GM21360 (cell line): Measurements from ENCODE around the gene GOLGA3.
"Not testable (repeated sequence)": the region's sequence is repeated elsewhere in the genome, so short reads cannot be mapped to it uniquely, and the experiment has no call there.

Source experiments
- ATAC-seq: cut with Tn5 transposase; IDR thresholded peaks from one replicate; pipeline ENCODE4 v1.9.1; 2021; ENCODE audit warnings: mild to moderate bottlenecking, moderate library complexity; ENCODE audit not compliant: unreplicated experiment

GOLGA3 gene

DNA sequence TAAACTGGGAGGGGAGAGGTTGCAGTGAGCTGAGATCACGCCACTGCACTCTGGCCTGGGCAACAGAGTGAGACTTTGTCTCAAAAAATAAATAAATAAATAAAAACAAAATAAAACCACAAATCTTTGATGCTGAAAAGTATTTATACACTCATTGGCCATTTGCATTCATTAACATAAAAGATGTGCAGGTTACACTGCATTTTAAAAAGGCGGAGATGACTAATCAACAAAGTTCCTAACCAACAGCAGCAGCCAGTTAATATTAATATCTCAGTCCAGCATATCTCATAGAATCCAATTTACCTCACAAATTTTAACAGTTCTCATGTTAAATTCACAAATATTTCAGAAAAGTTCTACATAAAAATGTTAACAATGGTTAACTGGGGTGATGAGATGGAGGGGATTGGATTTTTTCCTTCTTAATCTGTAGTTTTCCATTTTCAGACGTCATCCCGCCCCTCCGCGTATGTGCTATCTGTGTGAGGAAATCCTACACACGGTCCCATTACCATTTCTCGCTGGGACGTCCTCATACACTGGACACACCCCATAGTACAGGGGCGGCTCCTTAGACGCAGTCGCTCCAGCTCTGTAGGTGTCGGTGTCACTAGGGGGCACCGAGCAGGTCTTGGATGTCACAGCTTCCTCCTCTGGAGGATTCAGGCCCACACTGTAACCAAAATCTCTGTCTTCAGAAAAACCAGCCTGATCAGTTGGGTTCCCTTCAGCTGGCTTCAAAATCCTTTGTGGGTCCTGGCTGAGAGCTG, 74.3 kb downstream of the GOLGA3 start:
- ATAC-seq: no peak

DNA sequence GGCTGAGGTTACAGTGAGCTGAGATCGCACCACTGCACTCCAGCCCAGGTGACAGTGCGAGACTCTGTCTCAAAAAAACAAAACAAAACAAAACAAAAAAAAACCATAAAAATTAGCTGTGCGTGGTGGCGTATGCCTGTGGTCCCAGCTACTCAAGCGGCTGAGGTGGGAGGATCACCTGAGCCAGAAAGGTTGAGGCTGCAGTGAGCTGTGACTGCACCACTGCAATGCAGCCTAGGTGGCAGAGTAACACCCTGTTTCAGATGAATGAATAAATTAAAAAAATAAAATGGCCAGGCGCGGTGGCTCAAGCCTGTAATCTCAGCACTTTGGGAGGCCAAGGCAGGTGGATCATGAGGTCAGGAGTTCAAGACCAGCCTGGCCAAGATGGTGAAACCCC, 75.0 kb downstream of the GOLGA3 start:
- not testable (repeated sequence) for ATAC-seq

GRCh38 chr12:132748319-132748718, 80.3 kb downstream of the GOLGA3 start:
- ATAC-seq: no peak

DNA sequence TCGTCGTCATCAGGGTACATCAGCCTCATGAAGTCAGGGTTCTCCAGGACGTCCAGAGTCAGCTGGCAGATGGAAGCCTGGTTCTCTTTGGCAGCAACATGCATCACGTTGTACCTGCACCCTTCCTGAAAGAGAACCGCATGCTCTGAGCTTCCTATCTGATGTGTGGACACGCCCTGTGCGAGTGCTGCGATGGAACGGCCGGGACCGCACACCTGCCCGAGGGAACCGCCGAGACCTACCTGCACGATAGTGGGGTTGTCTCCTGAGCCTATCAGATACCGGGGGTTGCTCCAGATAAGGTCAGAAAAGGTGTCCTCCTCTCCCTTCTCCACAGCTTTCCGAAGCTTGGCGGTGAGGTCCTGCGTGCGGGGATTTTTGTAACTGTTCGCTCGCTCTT, 80.8 kb downstream of the GOLGA3 start:
- ATAC-seq: no peak

GRCh38 chr12:132747395-132747794, 81.3 kb downstream of the GOLGA3 start:
- ATAC-seq: no peak

GRCh38 chr12:132746613-132747012, 82.1 kb downstream of the GOLGA3 start:
- ATAC-seq: no peak

- no peak for ATAC-seq
Measured at GRCh38 chr12:132743831-132744230, 84.8 kb downstream of the GOLGA3 start.

GRCh38 chr12:132741620-132742019, 87.0 kb downstream of the GOLGA3 start:
- no peak for ATAC-seq

GRCh38 chr12:132740652-132741051, 88.0 kb downstream of the GOLGA3 start:
- ATAC-seq: no peak

- ATAC-seq: no peak
Measured at GRCh38 chr12:132740313-132740646, 88.4 kb downstream of the GOLGA3 start.

- no peak for ATAC-seq
Measured at GRCh38 chr12:132739600-132740312, 88.9 kb downstream of the GOLGA3 start.

GRCh38 chr12:132736913-132737312, 91.8 kb downstream of the GOLGA3 start:
- no peak for ATAC-seq

DNA sequence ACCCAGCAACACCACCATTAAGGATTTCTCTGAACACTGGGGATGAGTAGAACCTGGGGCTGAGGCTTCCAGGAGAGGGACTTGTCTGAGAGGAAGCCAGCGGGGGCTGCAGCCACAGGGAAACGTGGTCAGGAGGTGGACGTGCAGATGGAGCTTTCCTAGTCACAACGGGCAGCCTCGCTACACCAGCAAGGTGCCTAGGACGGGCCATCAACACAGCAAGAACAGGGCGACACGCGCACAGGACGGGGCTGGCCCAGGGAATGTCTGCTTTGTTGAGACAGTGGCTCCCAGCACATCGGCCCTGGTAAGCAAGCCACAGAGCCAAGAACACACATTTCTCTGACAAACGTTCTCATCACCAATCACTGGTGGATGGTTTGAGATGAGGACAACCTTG, 92.3 kb downstream of the GOLGA3 start:
- ATAC-seq: no peak

DNA sequence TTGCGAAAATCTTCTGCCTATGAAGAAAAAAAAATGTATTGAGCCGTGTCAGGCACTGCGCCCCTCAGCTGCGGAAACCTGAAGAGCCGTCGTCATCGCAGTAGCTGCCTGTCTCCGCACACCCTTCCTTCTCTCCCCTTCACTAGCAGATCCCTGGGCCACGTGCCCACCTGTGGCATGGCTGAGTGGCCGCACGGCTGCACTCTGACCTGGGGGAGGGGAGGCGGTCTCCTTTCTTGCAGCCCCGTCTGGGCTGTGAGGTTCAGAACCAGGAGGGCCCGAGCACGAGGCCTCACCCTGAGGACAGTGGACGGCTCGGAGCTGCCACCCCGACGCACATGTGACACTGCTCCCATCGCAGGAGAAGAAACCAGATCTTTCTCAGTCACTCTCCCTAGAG, 93.2 kb downstream of the GOLGA3 start:
- ATAC-seq: no peak

DNA sequence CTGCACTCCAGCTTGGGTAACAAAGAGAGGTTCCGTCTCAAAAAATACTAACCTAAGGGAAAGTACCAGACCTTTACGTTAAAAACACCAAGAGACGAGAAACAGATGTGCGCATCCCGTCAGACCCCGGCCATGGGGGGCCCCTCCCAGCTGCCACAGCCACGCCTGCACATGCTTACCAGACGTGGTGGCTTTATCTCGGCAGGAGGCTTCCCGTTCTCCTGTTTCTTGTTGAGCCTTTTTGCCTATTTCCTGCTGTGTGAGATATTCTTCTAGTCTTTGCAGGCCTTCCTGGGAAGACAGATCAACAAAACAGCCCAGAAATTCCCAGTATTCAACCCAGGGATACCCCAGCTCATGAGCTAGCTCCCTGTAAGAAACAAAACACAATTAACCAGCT, 94.5 kb downstream of the GOLGA3 start:
- ATAC-seq: no peak

GRCh38 chr12:132731574-132731973, 97.1 kb downstream of the GOLGA3 start:
- no peak for ATAC-seq

DNA sequence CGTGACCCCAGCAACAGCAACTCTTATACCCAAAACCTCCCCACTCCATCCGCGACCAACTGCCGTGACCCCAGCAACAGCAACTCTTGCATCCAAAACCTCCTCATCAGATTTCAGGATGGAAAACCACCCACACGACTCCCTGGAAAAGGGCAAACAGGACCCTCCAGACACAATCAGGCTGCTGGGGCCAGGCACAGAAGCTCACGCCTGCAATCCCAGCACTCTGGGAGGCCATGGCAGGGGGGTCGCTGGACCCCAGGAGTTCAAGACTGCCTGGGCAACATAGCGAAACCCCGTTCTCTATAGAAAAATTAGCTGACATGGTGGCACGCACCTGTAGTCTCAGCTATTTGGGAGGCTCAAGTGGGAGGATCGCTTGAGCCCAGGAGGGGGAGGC, 98.3 kb downstream of the GOLGA3 start:
- ATAC-seq: no peak

- ATAC-seq: no peak
Measured at GRCh38 chr12:132729541-132730320, 98.9 kb downstream of the GOLGA3 start.

DNA sequence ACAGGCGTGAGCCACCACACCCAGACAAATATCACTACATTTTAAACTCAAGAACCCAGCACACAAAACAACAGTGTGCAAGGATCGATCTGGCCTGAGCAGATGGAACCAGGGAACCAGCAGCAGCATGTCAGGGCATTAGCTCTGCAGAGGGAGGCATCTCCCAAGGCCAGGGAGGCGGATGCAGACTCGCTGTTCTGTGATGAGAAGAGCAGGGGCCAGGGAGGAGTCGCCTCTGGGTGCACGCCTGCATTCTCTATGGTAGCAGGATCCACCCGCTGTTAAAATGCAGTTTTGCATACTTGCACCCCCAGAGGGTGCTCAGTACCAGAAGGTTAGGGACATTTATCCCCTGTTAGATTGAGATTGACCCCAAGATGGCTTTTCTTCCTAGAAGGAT, 100.2 kb downstream of the GOLGA3 start:
- no peak for ATAC-seq

- no peak for ATAC-seq
Measured at GRCh38 chr12:132727091-132727794, 101.4 kb downstream of the GOLGA3 start.

- ATAC-seq: no peak
Measured at GRCh38 chr12:132726386-132726785, 102.3 kb downstream of the GOLGA3 start.
